Measurements from ENCODE around the gene CDK5. TPM values are rescaled to one million over a fixed set of nuclear protein-coding genes. Genes with fewer than 3 reads are reported as not detected.

Gene CDK5
- polyA plus RNA-seq, 1 donor from 2014 or later = 88.3 TPM

GRCh38 chr7:151074817-151075661 is 17.3 kb upstream of the CDK5 start:
- no peak overlapping the region for H3K4me2 ChIP-seq (ENCODE audit: low read length)

More at GRCh38 chr7:151074817-151075661, 17.3 kb upstream of the CDK5 start:
- Histone ChIP-seq H3K9me2 (ENCODE audit: insufficient read depth, low read length) (no peaks in the 10 kb centered on the region), H3F3A (ENCODE audit: insufficient read depth, low read length, poor library complexity, severe bottlenecking) (no peaks in the 10 kb centered on the region), H3K27me3 (ENCODE audit: insufficient read depth, low read depth, low read length) (no peaks in the 10 kb centered on the region), H3K36me3 (ENCODE audit: insufficient read depth, low read length) (no peaks in the 10 kb centered on the region), H3K27ac (ENCODE audit: low read length) (no peak overlapping the region), H3K4me3 (ENCODE audit: low read length) (no peak overlapping the region), H3K9ac (ENCODE audit: low read length) (no peak overlapping the region), H3K9me3 (ENCODE audit: low read length) (no peaks in the 10 kb centered on the region), H4K20me1 (ENCODE audit: insufficient read depth) (no peaks in the 10 kb centered on the region), H3K79me2 (replicated peaks; ENCODE audit: insufficient read depth, low read length) (peaks cover 10% of the 10 kb centered on the region), H2AFZ (ENCODE audit: low read depth, low read length) (no peak overlapping the region)
- TF ChIP-seq EZH2 (IDR thresholded peaks at IDR 0.05; ENCODE audit: borderline replicate concordance, insufficient read depth, low read length, poor library complexity, severe bottlenecking) (no peak), TAF1 (IDR thresholded peaks at IDR 0.05; ENCODE audit: low read depth) (no peak), MXI1 (conservative IDR thresholded peaks at IDR 0.05; ENCODE audit: poor library complexity, severe bottlenecking) (no peak), EP300 (conservative IDR thresholded peaks at IDR 0.05; ENCODE audit: poor library complexity, severe bottlenecking) (no peak), CTCF (IDR thresholded peaks at IDR 0.05; ENCODE audit: poor library complexity, severe bottlenecking) (no peak), REST (IDR thresholded peaks at IDR 0.05; ENCODE audit: borderline replicate concordance) (no peak), RAD21 (conservative IDR thresholded peaks at IDR 0.05) (no peak), POLR2AphosphoS5 (IDR thresholded peaks at IDR 0.05) (no peak), SMC3 (conservative IDR thresholded peaks at IDR 0.05; ENCODE audit: poor library complexity) (no peak)
